ENCODE data around the gene MRTFA.

DNA sequence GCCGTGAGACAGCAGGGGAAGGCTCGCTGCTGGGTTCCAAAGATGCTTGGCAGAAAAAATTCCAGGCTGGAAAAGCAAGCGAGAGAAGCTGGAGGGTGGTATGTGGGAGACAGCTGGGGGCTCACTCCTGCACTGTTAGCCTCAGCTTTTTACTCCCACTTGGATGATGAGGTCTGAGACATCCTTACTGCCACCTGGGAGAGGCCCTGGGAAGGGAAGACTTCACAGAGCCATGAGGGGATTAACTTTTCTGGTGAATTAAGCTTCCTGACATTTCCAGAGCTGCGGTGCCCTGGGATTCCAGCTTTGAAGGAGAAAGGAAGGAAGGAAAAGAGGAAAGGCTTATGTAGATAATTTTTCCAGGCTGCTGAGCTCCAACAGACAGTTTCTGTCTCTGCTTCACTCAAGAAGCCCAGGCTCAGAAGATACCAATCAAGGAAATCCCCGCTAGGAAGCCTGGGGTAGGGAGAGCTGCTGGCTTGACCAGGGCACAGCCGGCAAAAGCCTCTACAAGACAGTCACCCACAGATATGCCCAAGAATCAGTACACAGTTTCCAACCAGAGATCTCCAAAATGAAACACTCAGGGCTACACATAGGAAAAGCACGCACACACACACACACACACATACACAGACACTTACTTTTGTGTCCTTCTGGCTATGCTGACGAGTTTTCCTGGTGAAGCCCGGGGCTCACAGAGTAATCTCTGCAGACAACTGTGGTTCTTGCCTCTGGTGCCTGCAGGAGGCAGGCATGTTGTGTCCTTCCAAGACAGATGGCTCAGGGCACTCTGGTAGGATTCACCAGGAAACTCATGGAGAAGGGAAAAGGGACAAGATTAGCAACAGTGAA lies 43.7 kb upstream of the MRTFA start:
- TF ChIP-seq POLR2A (conservative IDR thresholded peaks at IDR 0.05) (no peak), ERF (CRISPR knock-in tag; IDR thresholded peaks at IDR 0.05) (no peak), ZNF174 (CRISPR knock-in tag; IDR thresholded peaks at IDR 0.05) (no peak), PBX2 (CRISPR knock-in tag; IDR thresholded peaks at IDR 0.05; ENCODE audit: low read depth) (no peak), PBX2 (tag; conservative IDR thresholded peaks at IDR 0.05; ENCODE audit: low read depth) (no peak), ZNF184 (CRISPR knock-in tag; IDR thresholded peaks at IDR 0.05) (no peak), CHD2 (IDR thresholded peaks at IDR 0.05; ENCODE audit: low read depth, low read length) (no peak), ESRRA (IDR thresholded peaks at IDR 0.05; ENCODE audit: borderline replicate concordance, low read depth) (no peak), NR2F6 (CRISPR knock-in tag; IDR thresholded peaks at IDR 0.05) (no peak), TAF15 (IDR thresholded peaks at IDR 0.05; ENCODE audit: low read depth, low read length) (no peak)
- TF ChIP-seq, protein P1, sequence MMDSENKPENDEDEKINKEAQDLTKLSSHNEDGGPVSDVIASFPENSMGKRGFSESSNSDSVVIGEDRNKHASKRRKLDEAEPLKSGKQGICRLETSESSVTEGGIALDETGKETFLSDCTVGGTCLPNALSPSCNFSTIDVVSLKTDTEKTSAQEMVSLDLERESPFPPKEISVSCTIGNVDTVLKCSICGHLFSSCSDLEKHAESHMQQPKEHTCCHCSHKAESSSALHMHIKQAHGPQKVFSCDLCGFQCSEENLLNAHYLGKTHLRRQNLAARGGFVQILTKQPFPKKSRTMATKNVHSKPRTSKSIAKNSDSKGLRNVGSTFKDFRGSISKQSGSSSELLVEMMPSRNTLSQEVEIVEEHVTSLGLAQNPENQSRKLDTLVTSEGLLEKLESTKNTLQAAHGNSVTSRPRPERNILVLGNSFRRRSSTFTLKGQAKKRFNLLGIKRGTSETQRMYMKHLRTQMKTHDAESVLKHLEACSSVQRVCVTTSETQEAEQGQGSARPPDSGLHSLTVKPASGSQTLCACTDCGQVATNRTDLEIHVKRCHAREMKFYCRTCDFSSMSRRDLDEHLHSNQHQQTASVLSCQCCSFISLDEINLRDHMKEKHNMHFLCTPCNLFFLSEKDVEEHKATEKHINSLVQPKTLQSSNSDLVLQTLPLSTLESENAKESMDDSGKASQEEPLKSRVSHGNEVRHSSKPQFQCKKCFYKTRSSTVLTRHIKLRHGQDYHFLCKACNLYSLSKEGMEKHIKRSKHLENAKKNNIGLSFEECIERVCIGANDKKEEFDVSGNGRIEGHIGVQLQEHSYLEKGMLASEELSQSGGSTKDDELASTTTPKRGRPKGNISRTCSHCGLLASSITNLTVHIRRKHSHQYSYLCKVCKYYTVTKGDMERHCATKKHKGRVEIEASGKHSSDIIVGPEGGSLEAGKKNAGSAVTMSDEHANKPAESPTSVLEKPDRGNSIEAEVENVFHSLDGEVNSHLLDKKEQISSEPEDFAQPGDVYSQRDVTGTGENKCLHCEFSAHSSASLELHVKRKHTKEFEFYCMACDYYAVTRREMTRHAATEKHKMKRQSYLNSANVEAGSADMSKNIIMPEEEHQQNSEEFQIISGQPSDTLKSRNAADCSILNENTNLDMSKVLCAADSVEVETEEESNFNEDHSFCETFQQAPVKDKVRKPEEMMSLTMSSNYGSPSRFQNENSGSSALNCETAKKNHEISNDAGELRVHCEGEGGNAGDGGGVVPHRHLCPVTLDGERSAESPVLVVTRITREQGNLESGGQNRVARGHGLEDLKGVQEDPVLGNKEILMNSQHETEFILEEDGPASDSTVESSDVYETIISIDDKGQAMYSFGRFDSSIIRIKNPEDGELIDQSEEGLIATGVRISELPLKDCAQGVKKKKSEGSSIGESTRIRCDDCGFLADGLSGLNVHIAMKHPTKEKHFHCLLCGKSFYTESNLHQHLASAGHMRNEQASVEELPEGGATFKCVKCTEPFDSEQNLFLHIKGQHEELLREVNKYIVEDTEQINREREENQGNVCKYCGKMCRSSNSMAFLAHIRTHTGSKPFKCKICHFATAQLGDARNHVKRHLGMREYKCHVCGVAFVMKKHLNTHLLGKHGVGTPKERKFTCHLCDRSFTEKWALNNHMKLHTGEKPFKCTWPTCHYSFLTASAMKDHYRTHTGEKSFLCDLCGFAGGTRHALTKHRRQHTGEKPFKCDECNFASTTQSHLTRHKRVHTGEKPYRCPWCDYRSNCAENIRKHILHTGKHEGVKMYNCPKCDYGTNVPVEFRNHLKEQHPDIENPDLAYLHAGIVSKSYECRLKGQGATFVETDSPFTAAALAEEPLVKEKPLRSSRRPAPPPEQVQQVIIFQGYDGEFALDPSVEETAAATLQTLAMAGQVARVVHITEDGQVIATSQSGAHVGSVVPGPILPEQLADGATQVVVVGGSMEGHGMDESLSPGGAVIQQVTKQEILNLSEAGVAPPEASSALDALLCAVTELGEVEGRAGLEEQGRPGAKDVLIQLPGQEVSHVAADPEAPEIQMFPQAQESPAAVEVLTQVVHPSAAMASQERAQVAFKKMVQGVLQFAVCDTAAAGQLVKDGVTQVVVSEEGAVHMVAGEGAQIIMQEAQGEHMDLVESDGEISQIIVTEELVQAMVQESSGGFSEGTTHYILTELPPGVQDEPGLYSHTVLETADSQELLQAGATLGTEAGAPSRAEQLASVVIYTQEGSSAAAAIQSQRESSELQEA (IDR thresholded peaks at IDR 0.05; ENCODE audit: low read depth), result no peak
- TF ChIP-seq, protein P2, sequence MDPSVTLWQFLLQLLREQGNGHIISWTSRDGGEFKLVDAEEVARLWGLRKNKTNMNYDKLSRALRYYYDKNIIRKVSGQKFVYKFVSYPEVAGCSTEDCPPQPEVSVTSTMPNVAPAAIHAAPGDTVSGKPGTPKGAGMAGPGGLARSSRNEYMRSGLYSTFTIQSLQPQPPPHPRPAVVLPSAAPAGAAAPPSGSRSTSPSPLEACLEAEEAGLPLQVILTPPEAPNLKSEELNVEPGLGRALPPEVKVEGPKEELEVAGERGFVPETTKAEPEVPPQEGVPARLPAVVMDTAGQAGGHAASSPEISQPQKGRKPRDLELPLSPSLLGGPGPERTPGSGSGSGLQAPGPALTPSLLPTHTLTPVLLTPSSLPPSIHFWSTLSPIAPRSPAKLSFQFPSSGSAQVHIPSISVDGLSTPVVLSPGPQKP (CRISPR knock-in tag; IDR thresholded peaks at IDR 0.05), result no peak
- TF ChIP-seq, protein P3, sequence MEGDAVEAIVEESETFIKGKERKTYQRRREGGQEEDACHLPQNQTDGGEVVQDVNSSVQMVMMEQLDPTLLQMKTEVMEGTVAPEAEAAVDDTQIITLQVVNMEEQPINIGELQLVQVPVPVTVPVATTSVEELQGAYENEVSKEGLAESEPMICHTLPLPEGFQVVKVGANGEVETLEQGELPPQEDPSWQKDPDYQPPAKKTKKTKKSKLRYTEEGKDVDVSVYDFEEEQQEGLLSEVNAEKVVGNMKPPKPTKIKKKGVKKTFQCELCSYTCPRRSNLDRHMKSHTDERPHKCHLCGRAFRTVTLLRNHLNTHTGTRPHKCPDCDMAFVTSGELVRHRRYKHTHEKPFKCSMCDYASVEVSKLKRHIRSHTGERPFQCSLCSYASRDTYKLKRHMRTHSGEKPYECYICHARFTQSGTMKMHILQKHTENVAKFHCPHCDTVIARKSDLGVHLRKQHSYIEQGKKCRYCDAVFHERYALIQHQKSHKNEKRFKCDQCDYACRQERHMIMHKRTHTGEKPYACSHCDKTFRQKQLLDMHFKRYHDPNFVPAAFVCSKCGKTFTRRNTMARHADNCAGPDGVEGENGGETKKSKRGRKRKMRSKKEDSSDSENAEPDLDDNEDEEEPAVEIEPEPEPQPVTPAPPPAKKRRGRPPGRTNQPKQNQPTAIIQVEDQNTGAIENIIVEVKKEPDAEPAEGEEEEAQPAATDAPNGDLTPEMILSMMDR (IDR thresholded peaks at IDR 0.05 in 2 of 3, conservative IDR thresholded peaks at IDR 0.05 in 1 of 3; ENCODE audit: insufficient read depth in 2 of 3, low read depth in 1 of 3, low read length in 3 of 3), result 0 out of 6 replicates have a peak, but pooled peaks of 1 of the 3 experiments have one; percentile 6
